SK-N-SH (cell line): ENCODE measurements around the gene FXR2. TPM values are rescaled to one million over a fixed set of nuclear protein-coding genes. Genes with fewer than 3 reads are reported as not detected.

Source experiments
- CTCF ChIA-PET: fragments of 300-600, 350-600 bp; formaldehyde crosslinking; extraction: SDS; loops from one replicate; lab custom pipeline; 2021; lab: Yijun Ruan, JAX
- POLR2A ChIA-PET: fragments of 350-600 bp; sonication (Branson Sonifier 250); formaldehyde crosslinking; extraction: SDS; loops from one replicate; lab custom pipeline; 2020; ENCODE audit warnings: antibody characterized with exemption, inconsistent platforms; lab: Yijun Ruan, JAX
- DNase-seq: peaks from one replicate; pipeline ENCODE4 v3.0.0; 2012
- H2AFZ ChIP-seq: fragments of 200-600 bp; sonication (generic); 2 replicates; pipeline ENCODE4 v1.8.1; 2016; ENCODE audit warnings: antibody characterized with exemption, mild to moderate bottlenecking, low read depth
- H3F3A ChIP-seq: fragments of 200-600 bp; sonication (generic); replicated peaks from 2 replicates; pipeline ENCODE3; 2016; ENCODE audit warnings: antibody characterized with exemption, mild to moderate bottlenecking; ENCODE audit not compliant: insufficient read depth
- H3K27ac ChIP-seq, 2 experiments: fragments of 200-500 bp in 1 of 2; fragments of 200-600 bp in 1 of 2; sonication (Bioruptor generic) in 1 of 2; sonication (generic), shearing (Covaris generic) in 1 of 2; 2 replicates each; pipeline versions ENCODE4 v1.5.1 to v1.6.1; 2014 to 2016; ENCODE audit warnings: low read depth in 2 of 2, inconsistent platforms in 1 of 2, low read length in 1 of 2, mild to moderate bottlenecking in 1 of 2, mixed read lengths in 1 of 2
- H3K27me3 ChIP-seq: fragments of 200-600 bp; sonication (generic), shearing (Covaris generic); 2 replicates; pipeline ENCODE4 v1.6.1; 2016; ENCODE audit warnings: mixed run types; ENCODE audit not compliant: insufficient read depth
- H3K36me3 ChIP-seq, 2 experiments: fragments of 200-500 bp in 1 of 2; fragments of 200-600 bp in 1 of 2; sonication (Bioruptor generic) in 1 of 2; sonication (generic) in 1 of 2; replicated peaks in 1 of 2; 2 replicates each; pipeline versions ENCODE3 to v1.5.1; 2014 to 2016; ENCODE audit warnings: low read length in 1 of 2, mild to moderate bottlenecking in 1 of 2; ENCODE audit not compliant: insufficient read depth in 2 of 2, control insufficient read depth in 1 of 2
- H3K4me1 ChIP-seq, 2 experiments: fragments of 200-500 bp in 1 of 2; fragments of 200-600 bp in 1 of 2; sonication (Bioruptor generic) in 1 of 2; sonication (generic), shearing (Covaris generic) in 1 of 2; 2 replicates each; pipeline versions ENCODE4 v1.5.1 to v1.6.1; 2014 to 2016; ENCODE audit warnings: low read depth in 1 of 2, low read length in 1 of 2, mixed run types in 1 of 2; ENCODE audit not compliant: insufficient read depth in 2 of 2, control insufficient read depth in 1 of 2
- H3K4me2 ChIP-seq: fragments of 200-600 bp; sonication (generic), shearing (Covaris generic); 2 replicates; pipeline ENCODE4 v1.6.1; 2017; ENCODE audit warnings: mixed run types
- H3K4me3 ChIP-seq, 2 experiments: fragments of 200-500 bp in 1 of 2; fragments of 200-600 bp in 1 of 2; sonication (Bioruptor generic) in 1 of 2; sonication (generic), shearing (Covaris generic) in 1 of 2; 2 replicates each; pipeline versions ENCODE4 v1.5.1 to v1.8.1; 2014 to 2016; ENCODE audit warnings: low read depth in 2 of 2, inconsistent platforms in 1 of 2, low read length in 1 of 2, mild to moderate bottlenecking in 1 of 2, mixed read lengths in 1 of 2, moderate library complexity in 1 of 2
- H3K79me2 ChIP-seq: fragments of 200-600 bp; sonication (generic); 2 replicates; pipeline ENCODE4 v1.8.1; 2017; ENCODE audit warnings: mild to moderate bottlenecking; ENCODE audit not compliant: insufficient read depth
- H3K9ac ChIP-seq: fragments of 200-600 bp; sonication (generic); 2 replicates; pipeline ENCODE4 v1.6.1; 2017; ENCODE audit warnings: mixed run types
- H3K9me2 ChIP-seq: fragments of 200-600 bp; sonication (generic); 2 replicates; pipeline ENCODE4 v1.6.1; 2017; ENCODE audit warnings: mixed run types
- H3K9me3 ChIP-seq: fragments of 200-600 bp; sonication (generic); 2 replicates; pipeline ENCODE4 v1.6.1; 2017; ENCODE audit warnings: mixed run types, mild to moderate bottlenecking, moderate library complexity
- H4K20me1 ChIP-seq: fragments of 200-600 bp; sonication (generic); 2 replicates; pipeline ENCODE4 v1.6.1; 2017; ENCODE audit warnings: mild to moderate bottlenecking, mixed run types; ENCODE audit not compliant: insufficient read depth
- CHD2 ChIP-seq: fragments of 150-350 bp; IDR thresholded peaks from 2 replicates; pipeline ENCODE4 v1.6.1; 2018; ENCODE audit warnings: low read length; ENCODE audit not compliant: partially characterized antibody
- FOSL2 ChIP-seq: IDR thresholded peaks from 2 replicates; pipeline ENCODE4 v1.4.0; 2012; ENCODE audit warnings: low read depth, mild to moderate bottlenecking, moderate library complexity, borderline replicate concordance
- GABPA ChIP-seq: IDR thresholded peaks from 2 replicates; pipeline ENCODE4 v1.4.0; 2012; ENCODE audit warnings: low read depth, mild to moderate bottlenecking
- JUND ChIP-seq: IDR thresholded peaks from 2 replicates; pipeline ENCODE4 v1.4.0; 2012
- PBX3 ChIP-seq: IDR thresholded peaks from 2 replicates; pipeline ENCODE4; 2012
- POLR2AphosphoS5 ChIP-seq: IDR thresholded peaks from 2 replicates; pipeline ENCODE4 v1.6.1; 2012; ENCODE audit warnings: low read depth, low read length
- SIN3A ChIP-seq: IDR thresholded peaks from 2 replicates; pipeline ENCODE4 v1.6.1; 2012; ENCODE audit warnings: low read depth, mild to moderate bottlenecking, low read length, moderate library complexity, borderline replicate concordance
- TAF1 ChIP-seq: IDR thresholded peaks from 2 replicates; pipeline ENCODE4 v1.6.1; 2012; ENCODE audit warnings: low read depth, mild to moderate bottlenecking, low read length, moderate library complexity, borderline replicate concordance
- TCF12 ChIP-seq: IDR thresholded peaks from 2 replicates; pipeline ENCODE4 v1.4.0; 2012
- TEAD4 ChIP-seq: IDR thresholded peaks from 2 replicates; pipeline ENCODE4 v1.4.0; 2012; ENCODE audit warnings: mild to moderate bottlenecking, borderline replicate concordance; ENCODE audit not compliant: insufficient read depth
- YY1 ChIP-seq: IDR thresholded peaks from 2 replicates; pipeline ENCODE4 v1.4.0; 2012; ENCODE audit warnings: low read depth, mild to moderate bottlenecking
- WGBS: methylation state at CpG from one replicate; pipeline ENCODE4 v1.1.6; 2017; ENCODE audit warnings: low lambda C conversion rate; 5-methylcytosine and 5-hydroxymethylcytosine counted together
- polyA plus RNA-seq, 3 experiments: library from polyadenylated mRNA; depleted of rRNA; stranded (reverse); fragments of >200 nt; gene quantifications; 2 replicates each; pipeline ENCODE4 v1.2.3, GENCODE V29; 2012
- TF ChIP-seq, protein P1 (sequence below): IDR thresholded peaks from 2 replicates; pipeline ENCODE4 v1.4.0; 2012; ENCODE audit warnings: low read depth, borderline replicate concordance
- TF ChIP-seq, protein P2 (sequence below): fragments of 150-350 bp; IDR thresholded peaks from 2 replicates; pipeline ENCODE4 v1.6.1; 2016; ENCODE audit warnings: mild to moderate bottlenecking, low read depth, low read length
- TF ChIP-seq, protein P3 (sequence below): IDR thresholded peaks from 2 replicates; pipeline ENCODE4 v1.6.1; 2012; ENCODE audit warnings: mild to moderate bottlenecking, low read depth, low read length, moderate library complexity
- TF ChIP-seq, protein P4 (sequence below): IDR thresholded peaks from 2 replicates; pipeline ENCODE4 v1.4.0; 2012; ENCODE audit warnings: low read depth, borderline replicate concordance

The FXR2 gene
- polyA plus RNA-seq, 1 of the 3 experiments (the other 2 are of a cell fraction): 56.4 TPM

DNA sequence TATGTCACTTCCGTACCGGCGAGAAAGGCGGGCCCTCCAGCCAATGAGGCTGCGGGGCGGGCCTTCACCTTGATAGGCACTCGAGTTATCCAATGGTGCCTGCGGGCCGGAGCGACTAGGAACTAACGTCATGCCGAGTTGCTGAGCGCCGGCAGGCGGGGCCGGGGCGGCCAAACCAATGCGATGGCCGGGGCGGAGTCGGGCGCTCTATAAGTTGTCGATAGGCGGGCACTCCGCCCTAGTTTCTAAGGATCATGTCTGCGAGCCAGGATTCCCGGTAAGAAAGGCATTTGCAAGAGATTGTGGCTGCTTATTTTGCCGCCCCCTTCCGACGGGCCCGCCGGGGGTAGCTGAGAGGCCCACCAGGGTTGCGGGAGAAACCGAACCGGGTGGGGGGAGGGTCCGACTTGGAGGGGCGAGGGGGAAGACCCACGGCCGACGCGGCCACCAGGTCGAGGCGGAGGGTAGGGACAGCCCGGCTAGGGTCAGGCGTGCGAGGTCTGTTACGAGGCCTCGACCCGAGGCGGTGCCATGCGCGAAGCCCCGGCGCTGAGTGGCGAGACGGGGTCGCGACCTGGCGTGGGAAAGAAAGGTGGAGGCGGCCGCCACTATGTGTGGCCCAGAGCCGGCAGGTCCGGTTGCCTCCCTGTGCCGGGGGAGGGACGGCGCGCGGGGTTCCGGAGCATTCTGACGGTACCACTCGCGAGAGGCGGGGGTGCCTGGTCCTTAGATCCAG is 41.9 kb downstream of the FXR2 start:
- H3F3A ChIP-seq: peaks cover 66% of the 10 kb centered on the region
- CTCF ChIA-PET: interaction anchor here (0.6 to 5.9 kb wide), 5 partner anchors 11 to 61 kb away, joined by 3 to 40 read pairs (median 3); partner anchors contain the start of genes MPDU1, SENP3 and SOX15
- no peak overlapping the region for H2AFZ ChIP-seq
- H3K9ac ChIP-seq: peak overlapping the region; percentile 100
- H3K4me1 ChIP-seq: peaks cover 16 to 33% of the 10 kb centered on the region in 2 experiments
- peaks cover 47% of the 10 kb centered on the region for H4K20me1 ChIP-seq
- peak overlapping the region; percentile 96 for H3K4me2 ChIP-seq
- H3K9me2 ChIP-seq: no peaks in the 10 kb centered on the region
- 5% methylated on average over 12 of the region's 73 CpGs for WGBS
- DNase-seq: peak; percentile 97
- POLR2A ChIA-PET: interaction anchor here (1.0 to 4.3 kb wide), 2 partner anchors 11 to 114 kb away, joined by 5 to 37 read pairs; partner anchors contain the start of gene MPDU1
- peaks cover 70% of the 10 kb centered on the region for H3K79me2 ChIP-seq
- H3K9me3 ChIP-seq: no peaks in the 10 kb centered on the region
- H3K4me3 ChIP-seq: peak overlapping the region; percentile 98 to 100
- peaks cover 62 to 65% of the 10 kb centered on the region in 2 experiments for H3K36me3 ChIP-seq
- H3K27ac ChIP-seq: peak overlapping the region; percentile 92
- no peaks in the 10 kb centered on the region for H3K27me3 ChIP-seq
- TF ChIP-seq POLR2AphosphoS5 (peak; percentile 99), TEAD4 (0 out of 2 replicates have a peak, but pooled peaks have one; percentile 7), YY1 (peak; percentile 92), TCF12 (peak; percentile 11; the same call in 1 of the 2 replicates), CHD2 (peak; percentile 96), TAF1 (peak; percentile 92), SIN3A (peak; percentile 95), PBX3 (peak; percentile 100), GABPA (peak; percentile 91), FOSL2 (no peak; the same call in 1 of the 2 replicates), JUND (no peak; the same call in 1 of the 2 replicates)
- TF ChIP-seq, protein P1, sequence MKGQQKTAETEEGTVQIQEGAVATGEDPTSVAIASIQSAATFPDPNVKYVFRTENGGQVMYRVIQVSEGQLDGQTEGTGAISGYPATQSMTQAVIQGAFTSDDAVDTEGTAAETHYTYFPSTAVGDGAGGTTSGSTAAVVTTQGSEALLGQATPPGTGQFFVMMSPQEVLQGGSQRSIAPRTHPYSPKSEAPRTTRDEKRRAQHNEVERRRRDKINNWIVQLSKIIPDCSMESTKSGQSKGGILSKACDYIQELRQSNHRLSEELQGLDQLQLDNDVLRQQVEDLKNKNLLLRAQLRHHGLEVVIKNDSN: no peak
- TF ChIP-seq, protein P2, sequence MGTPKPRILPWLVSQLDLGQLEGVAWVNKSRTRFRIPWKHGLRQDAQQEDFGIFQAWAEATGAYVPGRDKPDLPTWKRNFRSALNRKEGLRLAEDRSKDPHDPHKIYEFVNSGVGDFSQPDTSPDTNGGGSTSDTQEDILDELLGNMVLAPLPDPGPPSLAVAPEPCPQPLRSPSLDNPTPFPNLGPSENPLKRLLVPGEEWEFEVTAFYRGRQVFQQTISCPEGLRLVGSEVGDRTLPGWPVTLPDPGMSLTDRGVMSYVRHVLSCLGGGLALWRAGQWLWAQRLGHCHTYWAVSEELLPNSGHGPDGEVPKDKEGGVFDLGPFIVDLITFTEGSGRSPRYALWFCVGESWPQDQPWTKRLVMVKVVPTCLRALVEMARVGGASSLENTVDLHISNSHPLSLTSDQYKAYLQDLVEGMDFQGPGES: peak; percentile 97
- TF ChIP-seq, protein P3, sequence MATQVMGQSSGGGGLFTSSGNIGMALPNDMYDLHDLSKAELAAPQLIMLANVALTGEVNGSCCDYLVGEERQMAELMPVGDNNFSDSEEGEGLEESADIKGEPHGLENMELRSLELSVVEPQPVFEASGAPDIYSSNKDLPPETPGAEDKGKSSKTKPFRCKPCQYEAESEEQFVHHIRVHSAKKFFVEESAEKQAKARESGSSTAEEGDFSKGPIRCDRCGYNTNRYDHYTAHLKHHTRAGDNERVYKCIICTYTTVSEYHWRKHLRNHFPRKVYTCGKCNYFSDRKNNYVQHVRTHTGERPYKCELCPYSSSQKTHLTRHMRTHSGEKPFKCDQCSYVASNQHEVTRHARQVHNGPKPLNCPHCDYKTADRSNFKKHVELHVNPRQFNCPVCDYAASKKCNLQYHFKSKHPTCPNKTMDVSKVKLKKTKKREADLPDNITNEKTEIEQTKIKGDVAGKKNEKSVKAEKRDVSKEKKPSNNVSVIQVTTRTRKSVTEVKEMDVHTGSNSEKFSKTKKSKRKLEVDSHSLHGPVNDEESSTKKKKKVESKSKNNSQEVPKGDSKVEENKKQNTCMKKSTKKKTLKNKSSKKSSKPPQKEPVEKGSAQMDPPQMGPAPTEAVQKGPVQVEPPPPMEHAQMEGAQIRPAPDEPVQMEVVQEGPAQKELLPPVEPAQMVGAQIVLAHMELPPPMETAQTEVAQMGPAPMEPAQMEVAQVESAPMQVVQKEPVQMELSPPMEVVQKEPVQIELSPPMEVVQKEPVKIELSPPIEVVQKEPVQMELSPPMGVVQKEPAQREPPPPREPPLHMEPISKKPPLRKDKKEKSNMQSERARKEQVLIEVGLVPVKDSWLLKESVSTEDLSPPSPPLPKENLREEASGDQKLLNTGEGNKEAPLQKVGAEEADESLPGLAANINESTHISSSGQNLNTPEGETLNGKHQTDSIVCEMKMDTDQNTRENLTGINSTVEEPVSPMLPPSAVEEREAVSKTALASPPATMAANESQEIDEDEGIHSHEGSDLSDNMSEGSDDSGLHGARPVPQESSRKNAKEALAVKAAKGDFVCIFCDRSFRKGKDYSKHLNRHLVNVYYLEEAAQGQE: peak; percentile 63; the same call in 1 of the 2 replicates
- TF ChIP-seq, protein P4, sequence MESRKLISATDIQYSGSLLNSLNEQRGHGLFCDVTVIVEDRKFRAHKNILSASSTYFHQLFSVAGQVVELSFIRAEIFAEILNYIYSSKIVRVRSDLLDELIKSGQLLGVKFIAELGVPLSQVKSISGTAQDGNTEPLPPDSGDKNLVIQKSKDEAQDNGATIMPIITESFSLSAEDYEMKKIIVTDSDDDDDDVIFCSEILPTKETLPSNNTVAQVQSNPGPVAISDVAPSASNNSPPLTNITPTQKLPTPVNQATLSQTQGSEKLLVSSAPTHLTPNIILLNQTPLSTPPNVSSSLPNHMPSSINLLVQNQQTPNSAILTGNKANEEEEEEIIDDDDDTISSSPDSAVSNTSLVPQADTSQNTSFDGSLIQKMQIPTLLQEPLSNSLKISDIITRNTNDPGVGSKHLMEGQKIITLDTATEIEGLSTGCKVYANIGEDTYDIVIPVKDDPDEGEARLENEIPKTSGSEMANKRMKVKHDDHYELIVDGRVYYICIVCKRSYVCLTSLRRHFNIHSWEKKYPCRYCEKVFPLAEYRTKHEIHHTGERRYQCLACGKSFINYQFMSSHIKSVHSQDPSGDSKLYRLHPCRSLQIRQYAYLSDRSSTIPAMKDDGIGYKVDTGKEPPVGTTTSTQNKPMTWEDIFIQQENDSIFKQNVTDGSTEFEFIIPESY: peak; percentile 72; the same call in 1 of the 2 replicates
